PC-9 (cell line): Measurements from ENCODE around the gene HSPA14.

Experiments
- CTCF ChIP-seq: fragments of 200-600 bp; sonication (generic); conservative IDR thresholded peaks from 2 replicates; pipeline ENCODE4 v1.6.1; 2017; ENCODE audit warnings: mixed run types, antibody characterized with exemption, mild to moderate bottlenecking, moderate library complexity
- EZH2 ChIP-seq: fragments of 200-600 bp; sonication (generic); IDR thresholded peaks from 2 replicates; pipeline ENCODE4 v1.8.0; 2017; ENCODE audit warnings: antibody characterized with exemption, low read depth

- TF ChIP-seq CTCF (no peak), EZH2 (no peak)
These were observed 40.4 kb downstream of the HSPA14 start, which contains the start of gene SUV39H2 for GRCh38 chr10:14878266-14879123.
